ENCODE results near the gene TAF4B. TPM values are rescaled to one million over a fixed set of nuclear protein-coding genes. Genes with fewer than 3 reads are reported as not detected.

The TAF4B gene
- total RNA-seq, 1 donor from 2014 or later = 14.9 TPM

GRCh38 chr18:26327062-26327461 is 100.8 kb downstream of the TAF4B start:
- no peak overlapping the region for H3K4me3 Mint-ChIP-seq (ENCODE audit: low read depth)
- DNase-seq (ENCODE audit: low spot score) = no peak
- H3K27me3 Mint-ChIP-seq (ENCODE audit: low read depth) = no peaks in the 10 kb centered on the region
- H3K9me3 Mint-ChIP-seq = no peaks in the 10 kb centered on the region
- no peaks in the 10 kb centered on the region for H3K4me1 Mint-ChIP-seq (ENCODE audit: low read depth)
- H3K36me3 Mint-ChIP-seq (ENCODE audit: low read depth) = peaks cover 29% of the 10 kb centered on the region
- no peak overlapping the region for H3K27ac Mint-ChIP-seq
- intact Hi-C loops (cut with micrococcal nuclease) = no loop called here

GRCh38 chr18:26332991-26333390 is 106.7 kb downstream of the TAF4B start:
- H3K4me1 Mint-ChIP-seq (ENCODE audit: low read depth) = no peaks in the 10 kb centered on the region
- peaks cover 3% of the 10 kb centered on the region for H3K36me3 Mint-ChIP-seq (ENCODE audit: low read depth)
- intact Hi-C loops (cut with micrococcal nuclease) = no loop called here
- no peaks in the 10 kb centered on the region for H3K9me3 Mint-ChIP-seq
- DNase-seq (ENCODE audit: low spot score) = no peak
- H3K27me3 Mint-ChIP-seq (ENCODE audit: low read depth) = no peaks in the 10 kb centered on the region
- H3K27ac Mint-ChIP-seq = no peak overlapping the region
- no peak overlapping the region for H3K4me3 Mint-ChIP-seq (ENCODE audit: low read depth)

- Mint-ChIP-seq H3K27me3 (ENCODE audit: low read depth) (no peaks in the 10 kb centered on the region), H3K4me3 (ENCODE audit: low read depth) (no peak overlapping the region), H3K4me1 (ENCODE audit: low read depth) (no peaks in the 10 kb centered on the region), H3K27ac (no peak overlapping the region), H3K36me3 (ENCODE audit: low read depth) (peaks cover 3% of the 10 kb centered on the region), H3K9me3 (no peaks in the 10 kb centered on the region)
- DNase-seq (ENCODE audit: low spot score) = no peak
- intact Hi-C loops (cut with micrococcal nuclease) = no loop called here
Measured at GRCh38 chr18:26335156-26335555, 108.9 kb downstream of the TAF4B start.

GRCh38 chr18:26335571-26336487 is 109.6 kb downstream of the TAF4B start:
- no peak for DNase-seq (ENCODE audit: low spot score)
- Mint-ChIP-seq H3K4me1 (ENCODE audit: low read depth) (no peaks in the 10 kb centered on the region), H3K9me3 (no peaks in the 10 kb centered on the region), H3K36me3 (ENCODE audit: low read depth) (peaks cover 3% of the 10 kb centered on the region), H3K4me3 (ENCODE audit: low read depth) (no peak overlapping the region), H3K27me3 (ENCODE audit: low read depth) (no peaks in the 10 kb centered on the region), H3K27ac (no peak overlapping the region)
- intact Hi-C loops (cut with micrococcal nuclease) = no loop called here

GRCh38 chr18:26336572-26336971 is 110.3 kb downstream of the TAF4B start:
- no peaks in the 10 kb centered on the region for H3K27me3 Mint-ChIP-seq (ENCODE audit: low read depth)
- no peak overlapping the region for H3K27ac Mint-ChIP-seq
- DNase-seq (ENCODE audit: low spot score) = no peak
- intact Hi-C loops (cut with micrococcal nuclease) = no loop called here
- H3K9me3 Mint-ChIP-seq = no peaks in the 10 kb centered on the region
- no peak overlapping the region for H3K4me3 Mint-ChIP-seq (ENCODE audit: low read depth)
- no peaks in the 10 kb centered on the region for H3K4me1 Mint-ChIP-seq (ENCODE audit: low read depth)
- H3K36me3 Mint-ChIP-seq (ENCODE audit: low read depth) = peaks cover 5% of the 10 kb centered on the region

GRCh38 chr18:26342646-26343045 is 116.4 kb downstream of the TAF4B start:
- H3K4me3 Mint-ChIP-seq (ENCODE audit: low read depth) = no peak overlapping the region
- DNase-seq (ENCODE audit: low spot score) = no peak
- H3K9me3 Mint-ChIP-seq = peaks cover 33% of the 10 kb centered on the region
- peaks cover 2% of the 10 kb centered on the region for H3K4me1 Mint-ChIP-seq (ENCODE audit: low read depth)
- no peak overlapping the region for H3K27ac Mint-ChIP-seq
- peaks cover 34% of the 10 kb centered on the region for H3K36me3 Mint-ChIP-seq (ENCODE audit: low read depth)
- H3K27me3 Mint-ChIP-seq (ENCODE audit: low read depth) = no peaks in the 10 kb centered on the region
- intact Hi-C loops (cut with micrococcal nuclease) = no loop called here

- Mint-ChIP-seq H3K36me3 (ENCODE audit: low read depth) (peaks cover 7% of the 10 kb centered on the region), H3K27ac (no peak overlapping the region), H3K27me3 (ENCODE audit: low read depth) (no peaks in the 10 kb centered on the region), H3K4me3 (ENCODE audit: low read depth) (no peak overlapping the region), H3K4me1 (ENCODE audit: low read depth) (no peaks in the 10 kb centered on the region), H3K9me3 (peaks cover 43% of the 10 kb centered on the region)
- no peak for DNase-seq (ENCODE audit: low spot score)
- intact Hi-C loops (cut with micrococcal nuclease) = no loop called here
Measured at GRCh38 chr18:26350961-26351360, 124.7 kb downstream of the TAF4B start.

- H3K9me3 Mint-ChIP-seq = peaks cover under 1% of the 10 kb centered on the region
- peaks cover 2% of the 10 kb centered on the region for H3K4me1 Mint-ChIP-seq (ENCODE audit: low read depth)
- H3K27ac Mint-ChIP-seq = no peak overlapping the region
- DNase-seq (ENCODE audit: low spot score) = no peak
- no peaks in the 10 kb centered on the region for H3K27me3 Mint-ChIP-seq (ENCODE audit: low read depth)
- intact Hi-C loops (cut with micrococcal nuclease) = no loop called here
- H3K4me3 Mint-ChIP-seq (ENCODE audit: low read depth) = no peak overlapping the region
- peaks cover 14% of the 10 kb centered on the region for H3K36me3 Mint-ChIP-seq (ENCODE audit: low read depth)
Measured at GRCh38 chr18:26356045-26356785, 130.0 kb downstream of the TAF4B start.

GRCh38 chr18:26357960-26358359 is 131.7 kb downstream of the TAF4B start:
- intact Hi-C loops (cut with micrococcal nuclease) = no loop called here

GRCh38 chr18:26362021-26362420 is 135.8 kb downstream of the TAF4B start:
- Mint-ChIP-seq H3K9me3 (no peaks in the 10 kb centered on the region), H3K27me3 (ENCODE audit: low read depth) (no peaks in the 10 kb centered on the region), H3K4me3 (ENCODE audit: low read depth) (no peak overlapping the region), H3K4me1 (ENCODE audit: low read depth) (peaks cover 2% of the 10 kb centered on the region), H3K36me3 (ENCODE audit: low read depth) (peaks cover 15% of the 10 kb centered on the region), H3K27ac (no peak overlapping the region)
- intact Hi-C loops (cut with micrococcal nuclease) = no loop called here
- DNase-seq (ENCODE audit: low spot score) = no peak

More at GRCh38 chr18:26357960-26358359, 131.7 kb downstream of the TAF4B start:
- Mint-ChIP-seq H3K4me3 (ENCODE audit: low read depth) (no peak overlapping the region), H3K36me3 (ENCODE audit: low read depth) (peaks cover 14% of the 10 kb centered on the region), H3K9me3 (no peaks in the 10 kb centered on the region), H3K4me1 (ENCODE audit: low read depth) (peaks cover 2% of the 10 kb centered on the region), H3K27me3 (ENCODE audit: low read depth) (no peaks in the 10 kb centered on the region), H3K27ac (no peak overlapping the region)
- no peak for DNase-seq (ENCODE audit: low spot score)

GRCh38 chr18:26367425-26367824 is 141.2 kb downstream of the TAF4B start:
- Mint-ChIP-seq H3K27ac (no peak overlapping the region), H3K4me3 (ENCODE audit: low read depth) (no peak overlapping the region), H3K27me3 (ENCODE audit: low read depth) (no peaks in the 10 kb centered on the region), H3K36me3 (ENCODE audit: low read depth) (peaks cover 17% of the 10 kb centered on the region), H3K9me3 (no peaks in the 10 kb centered on the region), H3K4me1 (ENCODE audit: low read depth) (no peaks in the 10 kb centered on the region)
- DNase-seq (ENCODE audit: low spot score) = no peak
- intact Hi-C loops (cut with micrococcal nuclease) = no loop called here

- no peak overlapping the region for H3K4me3 Mint-ChIP-seq (ENCODE audit: low read depth)
- H3K27me3 Mint-ChIP-seq (ENCODE audit: low read depth) = no peaks in the 10 kb centered on the region
- no peaks in the 10 kb centered on the region for H3K4me1 Mint-ChIP-seq (ENCODE audit: low read depth)
- no peaks in the 10 kb centered on the region for H3K9me3 Mint-ChIP-seq
- intact Hi-C loops (cut with micrococcal nuclease) = no loop called here
- H3K36me3 Mint-ChIP-seq (ENCODE audit: low read depth) = peaks cover 17% of the 10 kb centered on the region
- DNase-seq (ENCODE audit: low spot score) = no peak
- H3K27ac Mint-ChIP-seq = no peak overlapping the region
Measured at GRCh38 chr18:26370037-26370436, 143.8 kb downstream of the TAF4B start.

- H3K9me3 Mint-ChIP-seq = no peaks in the 10 kb centered on the region
- H3K4me3 Mint-ChIP-seq (ENCODE audit: low read depth) = no peak overlapping the region
- intact Hi-C loops (cut with micrococcal nuclease) = no loop called here
- H3K27me3 Mint-ChIP-seq (ENCODE audit: low read depth) = no peaks in the 10 kb centered on the region
- H3K27ac Mint-ChIP-seq = no peak overlapping the region
- H3K36me3 Mint-ChIP-seq (ENCODE audit: low read depth) = no peaks in the 10 kb centered on the region
- no peaks in the 10 kb centered on the region for H3K4me1 Mint-ChIP-seq (ENCODE audit: low read depth)
- DNase-seq (ENCODE audit: low spot score) = no peak
Measured at GRCh38 chr18:26376105-26376504, 149.9 kb downstream of the TAF4B start.

All from activated T-helper 2 cell treated with anti-CD3 and anti-CD28 coated beads, Interferon-gamma antibody, Interleukin-2, Interleukin-4, amounts not matched to agents 10 μg/mL and 5 μg/mL and 100 μg/mL, durations not matched to agents 14 hours and 24 hours and 36 hours (primary cell).